Body of pancreas (tissue), 4 donors: ENCODE data around the gene NDUFC2. TPM values are rescaled to one million over a fixed set of nuclear protein-coding genes. Genes with fewer than 3 reads are reported as not detected.

ENCODE experiments used
- ATAC-seq: fragments of 150-250 bp; one replicate; pipeline ENCODE4 v1.9.1; 2016
- DNase-seq, 4 donors: peaks; one replicate each; pipeline ENCODE4 v3.0.0-alpha.2; 2019
- H3K27ac ChIP-seq, 4 donors: fragments of 200-600 bp; sonication (generic); 1 replicate in 3 of 4; 2 replicates in 1 of 4; pipeline versions ENCODE4 v1.5.1 to v1.6.1; 2016 to 2019; ENCODE audit warnings: mild to moderate bottlenecking in 1 of 4, mixed read lengths in 1 of 4, moderate library complexity in 1 of 4
- H3K27me3 ChIP-seq, 2 donors: fragments of 200-600 bp; sonication (generic); one replicate each; pipeline ENCODE4 v1.6.0; 2016; ENCODE audit warnings: mild to moderate bottlenecking in 1 of 2
- H3K36me3 ChIP-seq, 2 donors: fragments of 200-600 bp; sonication (generic); replicated peaks in 1 of 2; 2 replicates each; pipeline ENCODE4 v1.5.1; 2016; ENCODE audit warnings: low read depth in 2 of 2; ENCODE audit not compliant: insufficient read depth in 1 of 2
- H3K4me1 ChIP-seq: fragments of 200-600 bp; sonication (generic); one replicate; pipeline ENCODE4 v1.6.0; 2016
- H3K4me3 ChIP-seq, 2 donors: fragments of 200-600 bp; sonication (generic); 1 replicate in 1 of 2; 2 replicates in 1 of 2; pipeline ENCODE4 v1.5.1; 2016 to 2019
- H3K9me3 ChIP-seq, 3 donors: fragments of 200-600 bp; sonication (generic); 1 replicate in 2 of 3; 2 replicates in 1 of 3; pipeline ENCODE4 v1.5.1; 2016
- CTCF ChIP-seq, 7 experiments: fragments of 450-650 bp in 4 of 7; fragments of 200-600 bp in 3 of 7; sonication (generic) in 3 of 7; IDR thresholded peaks; one replicate each; pipeline ENCODE4 v1.5.1; 2016 to 2019; ENCODE audit warnings: antibody characterized with exemption in 7 of 7
- POLR2A ChIP-seq, 3 donors: fragments of 450-650 bp; IDR thresholded peaks; one replicate each; pipeline ENCODE4 v1.6.1; 2016; ENCODE audit warnings: antibody characterized with exemption in 3 of 3, mild to moderate bottlenecking in 2 of 3
- WGBS, 2 donors: methylation state at CpG; one replicate each; pipeline ENCODE4 v1.1.5; 2017; 5-methylcytosine and 5-hydroxymethylcytosine counted together
- intact Hi-C: fragments of 100-400 bp; cut with DNase I; formaldehyde crosslinking; loops from one replicate; pipeline ENCODE4 v1.15.1; 2023
- total RNA-seq, 2 donors: library from RNA; depleted of rRNA; stranded (reverse); fragments of >200 nt; gene quantifications; one replicate each; pipeline ENCODE4 v1.1.0, GENCODE V29; 2016

NDUFC2 gene
- total RNA-seq, 2 donors from 2014 or later, result 53.7 to 62.0 TPM

- ATAC-seq, result peak; percentile 88
- Histone ChIP-seq H3K36me3 (no peaks in the 10 kb centered on the region), H3K4me3 (no peak overlapping the region), H3K27ac (peak overlapping the region; percentile 44 to 88 (median 75)), H3K27me3 (no peaks in the 10 kb centered on the region), H3K9me3 (no peaks in the 10 kb centered on the region), H3K4me1 (peaks cover 39% of the 10 kb centered on the region)
- intact Hi-C loops, result no loop called here
- DNase-seq, result peak; percentile 88 to 92 (median 90)
- TF ChIP-seq CTCF (IDR thresholded peaks at IDR 0.05) (no peak), POLR2A (IDR thresholded peaks at IDR 0.05) (peak in 1 of 3 donors; percentile 33)
- WGBS, 2 donors, result 36 to 42% methylated on average over 8 of the region's 8 CpGs
Observed at GRCh38 chr11:78038697-78039313, 40.9 kb downstream of the NDUFC2 start.

- Histone ChIP-seq H3K27ac (peak overlapping the region; percentile 55 to 88 (median 74)), H3K36me3 (no peaks in the 10 kb centered on the region), H3K4me3 (no peak overlapping the region), H3K9me3 (no peaks in the 10 kb centered on the region), H3K27me3 (no peaks in the 10 kb centered on the region), H3K4me1 (peaks cover 40% of the 10 kb centered on the region)
- intact Hi-C loops, result no loop called here
- DNase-seq (peak in 1 of 4 donors; percentile 19), ATAC-seq (no peak)
- no peak for TF ChIP-seq CTCF (IDR thresholded peaks at IDR 0.05)
- TF ChIP-seq POLR2A (IDR thresholded peaks at IDR 0.05), result no peak
- 66 to 73% methylated on average over 7 to 9 of the region's 9 CpGs for WGBS, 2 donors
Observed at GRCh38 chr11:78037825-78038620, 41.6 kb downstream of the NDUFC2 start.

GRCh38 chr11:78037056-78037455 is 42.6 kb downstream of the NDUFC2 start:
- DNase-seq (peak; percentile 67 to 87 (median 82)), ATAC-seq (peak; percentile 68)
- Histone ChIP-seq H3K27me3 (no peaks in the 10 kb centered on the region), H3K4me3 (no peak overlapping the region), H3K4me1 (peaks cover 50% of the 10 kb centered on the region), H3K36me3 (no peaks in the 10 kb centered on the region), H3K9me3 (no peaks in the 10 kb centered on the region), H3K27ac (peak overlapping the region; percentile 55 to 88 (median 74))
- TF ChIP-seq POLR2A (IDR thresholded peaks at IDR 0.05) (peak in 2 of 3 donors; percentile 32 to 45), CTCF (IDR thresholded peaks at IDR 0.05) (no peak)
- WGBS, 2 donors, result 0 to 22% methylated on average over 1 to 3 of the region's 3 CpGs
- intact Hi-C loops, result no loop called here

GRCh38 chr11:78036313-78036712 is 43.3 kb downstream of the NDUFC2 start:
- peaks cover 57% of the 10 kb centered on the region for H3K4me1 ChIP-seq
- 72 to 75% methylated on average over 3 of the region's 3 CpGs for WGBS, 2 donors
- DNase-seq (no peak), ATAC-seq (no peak)
- H3K9me3 ChIP-seq, result no peaks in the 10 kb centered on the region
- TF ChIP-seq POLR2A (IDR thresholded peaks at IDR 0.05) (no peak), CTCF (IDR thresholded peaks at IDR 0.05) (no peak)
- intact Hi-C loops, result no loop called here
- no peaks in the 10 kb centered on the region for H3K27me3 ChIP-seq
- no peak overlapping the region for H3K4me3 ChIP-seq
- peak overlapping the region; percentile 55 to 88 (median 74) for H3K27ac ChIP-seq
- H3K36me3 ChIP-seq, result no peaks in the 10 kb centered on the region
